ENCODE data around the gene TTC7B. TPM values are rescaled to one million over a fixed set of nuclear protein-coding genes. Genes with fewer than 3 reads are reported as not detected.
"Not testable (repeated sequence)": the region's sequence is repeated elsewhere in the genome, so short reads cannot be mapped to it uniquely, and the experiment has no call there.

The TTC7B gene
- total and polyA plus RNA-seq, 2 experiments from 2014 or later, result 68.1 to 75.8 TPM

DNA sequence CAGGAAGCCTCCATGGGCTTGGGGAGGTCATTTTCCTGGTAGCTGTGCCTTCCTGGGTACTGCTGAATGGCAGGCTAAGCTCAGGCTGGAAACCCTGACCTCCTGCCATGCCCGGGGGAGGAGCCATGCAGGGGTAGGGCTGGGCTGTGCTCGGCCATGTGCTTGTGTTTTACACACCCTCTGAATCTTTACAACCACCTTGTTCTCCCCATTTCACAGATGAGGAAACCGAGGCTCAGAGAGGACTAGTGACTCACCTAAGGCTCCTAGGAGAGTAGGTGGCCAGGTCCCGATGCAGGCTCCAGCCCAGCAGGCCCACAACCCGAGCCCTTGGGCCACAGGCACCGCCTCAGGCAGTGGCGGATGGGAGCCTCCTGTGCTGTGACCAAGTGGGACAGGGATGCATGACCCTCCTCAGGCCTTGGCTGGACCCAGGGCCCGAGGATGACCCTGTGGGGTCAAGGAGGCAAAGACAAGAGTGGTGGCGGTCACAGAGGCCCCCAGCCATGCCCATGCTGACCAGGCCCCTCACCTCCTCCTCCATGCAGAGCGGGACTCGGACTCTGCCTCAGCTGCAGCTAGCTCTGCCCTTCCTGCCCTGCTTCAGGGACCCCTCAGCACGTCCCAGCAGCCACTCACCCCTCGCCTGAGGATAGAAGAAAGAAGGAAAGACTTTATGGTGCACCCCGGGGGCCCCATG is 283.3 kb downstream of the TTC7B start:
- Histone ChIP-seq H3K4me1 (ENCODE audit: low read depth) (no peaks in the 10 kb centered on the region), H3K27ac (no peak overlapping the region), H3K9me3 (ENCODE audit: low read depth) (no peaks in the 10 kb centered on the region), H3K27me3 (no peaks in the 10 kb centered on the region), H3K4me3 (no peak overlapping the region), H3K36me3 (no peaks in the 10 kb centered on the region)
- DNase-seq (ENCODE audit: low read depth in 1 of 2, low spot score in 1 of 2), result no peak
- TF ChIP-seq, protein P1, sequence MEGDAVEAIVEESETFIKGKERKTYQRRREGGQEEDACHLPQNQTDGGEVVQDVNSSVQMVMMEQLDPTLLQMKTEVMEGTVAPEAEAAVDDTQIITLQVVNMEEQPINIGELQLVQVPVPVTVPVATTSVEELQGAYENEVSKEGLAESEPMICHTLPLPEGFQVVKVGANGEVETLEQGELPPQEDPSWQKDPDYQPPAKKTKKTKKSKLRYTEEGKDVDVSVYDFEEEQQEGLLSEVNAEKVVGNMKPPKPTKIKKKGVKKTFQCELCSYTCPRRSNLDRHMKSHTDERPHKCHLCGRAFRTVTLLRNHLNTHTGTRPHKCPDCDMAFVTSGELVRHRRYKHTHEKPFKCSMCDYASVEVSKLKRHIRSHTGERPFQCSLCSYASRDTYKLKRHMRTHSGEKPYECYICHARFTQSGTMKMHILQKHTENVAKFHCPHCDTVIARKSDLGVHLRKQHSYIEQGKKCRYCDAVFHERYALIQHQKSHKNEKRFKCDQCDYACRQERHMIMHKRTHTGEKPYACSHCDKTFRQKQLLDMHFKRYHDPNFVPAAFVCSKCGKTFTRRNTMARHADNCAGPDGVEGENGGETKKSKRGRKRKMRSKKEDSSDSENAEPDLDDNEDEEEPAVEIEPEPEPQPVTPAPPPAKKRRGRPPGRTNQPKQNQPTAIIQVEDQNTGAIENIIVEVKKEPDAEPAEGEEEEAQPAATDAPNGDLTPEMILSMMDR (IDR thresholded peaks at IDR 0.05; ENCODE audit: low read depth, low read length), result no peak

DNA sequence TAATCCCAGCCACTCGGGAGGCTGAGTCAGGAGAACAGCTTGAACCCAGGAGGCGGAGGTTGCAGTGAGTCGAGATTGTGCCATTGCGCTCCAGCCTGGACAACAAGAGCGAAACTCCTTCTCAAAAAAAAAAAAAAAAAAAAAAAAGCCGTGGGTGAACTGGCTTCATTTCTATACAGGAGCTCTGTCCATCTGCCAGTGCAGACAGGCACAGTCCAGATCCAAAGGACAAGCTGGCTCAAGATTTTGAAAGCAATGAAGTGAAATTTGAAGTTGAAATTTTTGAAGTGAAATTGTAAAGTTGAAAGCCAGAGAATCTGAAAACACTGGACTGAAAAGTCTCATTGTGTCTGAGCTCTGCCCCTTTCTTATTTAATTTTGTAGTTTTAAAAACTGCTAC is 284.7 kb downstream of the TTC7B start:
- Histone ChIP-seq H3K27me3 (no peaks in the 10 kb centered on the region), H3K4me1 (ENCODE audit: low read depth) (no peaks in the 10 kb centered on the region), H3K4me3 (no peak overlapping the region), H3K27ac (no peak overlapping the region), H3K9me3 (ENCODE audit: low read depth) (no peaks in the 10 kb centered on the region), H3K36me3 (no peaks in the 10 kb centered on the region)
- DNase-seq (ENCODE audit: low read depth in 1 of 2, low spot score in 1 of 2), result no peak
- TF ChIP-seq, protein P1 (IDR thresholded peaks at IDR 0.05; ENCODE audit: low read depth, low read length), result no peak

GRCh38 chr14:90530523-90530922 is 285.7 kb downstream of the TTC7B start:
- Histone ChIP-seq H3K27me3 (no peaks in the 10 kb centered on the region), H3K36me3 (no peaks in the 10 kb centered on the region), H3K27ac (no peak overlapping the region), H3K9me3 (ENCODE audit: low read depth) (no peaks in the 10 kb centered on the region), H3K4me1 (ENCODE audit: low read depth) (no peaks in the 10 kb centered on the region), H3K4me3 (no peak overlapping the region)
- TF ChIP-seq, protein P1 (IDR thresholded peaks at IDR 0.05; ENCODE audit: low read depth, low read length), result no peak
- DNase-seq (ENCODE audit: low read depth in 1 of 2, low spot score in 1 of 2), result no peak

- TF ChIP-seq, protein P1 (IDR thresholded peaks at IDR 0.05; ENCODE audit: low read depth, low read length), result no peak
- Histone ChIP-seq H3K4me1 (ENCODE audit: low read depth) (peaks cover 13% of the 10 kb centered on the region), H3K27ac (no peak overlapping the region), H3K36me3 (no peaks in the 10 kb centered on the region), H3K9me3 (ENCODE audit: low read depth) (no peaks in the 10 kb centered on the region), H3K4me3 (no peak overlapping the region), H3K27me3 (no peaks in the 10 kb centered on the region)
- DNase-seq (ENCODE audit: low read depth in 1 of 2, low spot score in 1 of 2), result no peak
Measured at GRCh38 chr14:90527978-90528377, 288.3 kb downstream of the TTC7B start.

DNA sequence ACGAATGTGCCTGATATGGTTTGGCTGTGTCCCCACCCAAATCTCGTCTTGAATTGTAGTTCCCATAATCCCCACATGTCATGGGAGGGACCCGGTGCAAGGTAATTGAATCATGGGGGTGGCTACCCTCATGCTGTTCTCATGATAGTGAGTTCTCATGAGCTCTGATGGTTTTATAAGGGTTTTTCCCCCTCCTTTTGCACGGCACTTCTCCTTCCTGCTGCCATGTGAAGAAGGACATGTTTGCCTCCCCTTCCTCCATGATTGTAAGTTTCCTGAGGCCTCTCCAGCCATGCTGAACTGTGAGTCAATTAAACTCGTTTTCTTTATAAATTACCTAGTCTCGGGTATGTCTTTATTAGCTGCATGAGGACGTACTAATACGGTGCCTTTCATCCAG is 289.7 kb downstream of the TTC7B start:
- DNase-seq (ENCODE audit: low read depth in 1 of 2, low spot score in 1 of 2); H3K27me3 ChIP-seq; H3K36me3 ChIP-seq; H3K9me3 ChIP-seq (ENCODE audit: low read depth); H3K27ac ChIP-seq; H3K4me3 ChIP-seq: not testable (repeated sequence)
- H3K4me1 ChIP-seq (ENCODE audit: low read depth), result peaks cover 13% of the 10 kb centered on the region

DNA sequence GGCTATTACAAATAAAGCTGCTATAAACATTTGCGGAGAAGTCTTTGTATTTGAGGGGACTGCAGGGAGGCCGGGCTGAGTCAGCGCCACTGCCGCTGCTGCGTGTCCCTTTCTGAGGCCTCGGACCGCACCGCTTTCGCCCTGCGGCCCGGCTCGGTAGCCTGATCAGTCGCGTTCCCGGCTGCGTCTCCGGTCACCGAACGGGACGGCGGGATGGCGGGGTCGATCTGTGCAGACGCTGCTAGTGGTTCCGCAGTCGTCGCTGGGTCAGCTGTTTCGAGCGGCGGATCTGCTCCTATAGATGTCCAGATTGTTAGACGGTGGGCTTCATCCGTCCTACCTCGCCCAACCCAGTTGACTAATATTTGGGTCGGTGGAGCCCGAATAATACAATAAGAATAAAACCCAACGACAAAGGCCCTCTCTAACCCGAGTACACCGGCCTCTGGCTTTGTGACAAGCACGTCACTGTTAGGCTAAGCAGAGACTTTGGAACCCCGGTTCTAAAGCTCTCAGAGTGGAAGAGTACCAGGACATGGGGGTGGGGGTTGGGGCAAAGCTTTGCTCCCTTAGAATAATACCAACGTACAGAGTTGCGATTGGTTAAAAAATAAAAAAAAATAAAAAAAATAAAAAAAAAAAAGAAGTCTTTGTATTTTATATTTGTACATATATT is 290.7 kb downstream of the TTC7B start:
- H3K27ac ChIP-seq; H3K9me3 ChIP-seq (ENCODE audit: low read depth); DNase-seq (ENCODE audit: low read depth in 1 of 2, low spot score in 1 of 2); H3K36me3 ChIP-seq; H3K4me3 ChIP-seq; H3K27me3 ChIP-seq: not testable (repeated sequence)
- H3K4me1 ChIP-seq (ENCODE audit: low read depth), result peaks cover 18% of the 10 kb centered on the region

All from cardiac muscle cell (in vitro differentiated cells and primary cell).